ENCODE results near the gene IPO5.
"Not testable (repeated sequence)": the region's sequence is repeated elsewhere in the genome, so short reads cannot be mapped to it uniquely, and the experiment has no call there.

IPO5 gene

GRCh38 chr13:97948041-97948440 lies 5.4 kb upstream of the IPO5 start:
- DNase-seq (ENCODE audit: low read depth in 1 of 2, low spot score in 1 of 2) = no peak

GRCh38 chr13:97949316-97949715 lies 4.2 kb upstream of the IPO5 start:
- not testable (repeated sequence) for DNase-seq (ENCODE audit: low read depth in 1 of 2, low spot score in 1 of 2)

DNA sequence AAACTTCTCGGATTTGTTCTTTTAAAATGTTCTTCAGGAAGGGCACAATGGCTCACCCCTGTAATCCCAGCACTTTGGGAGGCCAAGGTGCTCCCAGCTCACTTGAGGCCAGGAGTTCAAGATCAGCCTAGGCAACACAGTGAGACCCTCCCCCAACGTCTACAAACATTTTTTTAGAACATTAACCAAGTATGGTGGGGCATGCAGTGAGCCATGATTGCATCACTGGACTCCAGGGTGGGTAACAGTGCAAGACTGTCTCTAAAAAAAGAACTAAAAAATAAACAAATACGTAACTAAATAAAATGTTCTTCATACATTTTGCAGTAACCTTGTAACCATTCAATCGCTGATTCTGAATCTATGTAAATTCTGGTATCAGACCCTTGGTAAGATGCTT lies 2.1 kb upstream of the IPO5 start:
- DNase-seq (ENCODE audit: low read depth in 1 of 2, low spot score in 1 of 2) = no peak

DNA sequence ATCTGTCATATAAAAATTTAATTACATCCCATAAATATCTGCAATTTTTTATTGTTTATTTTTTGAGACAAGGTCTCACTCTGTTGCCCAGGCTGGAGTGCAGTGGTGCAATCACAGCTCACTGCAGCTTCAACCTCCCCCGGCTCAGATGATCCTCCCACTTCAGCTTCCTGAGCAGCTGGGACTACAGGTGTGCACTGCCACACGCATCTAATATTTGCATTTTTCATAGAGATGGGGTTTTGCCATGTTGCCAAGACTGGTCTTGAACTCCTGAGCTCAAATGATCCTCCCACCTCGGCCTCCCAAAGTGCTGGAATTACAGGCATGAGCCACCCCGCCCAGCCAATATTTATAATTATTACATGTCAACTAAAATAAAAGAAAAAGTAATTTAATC lies 644 bp upstream of the IPO5 start:
- DNase-seq (ENCODE audit: low read depth in 1 of 2, low spot score in 1 of 2) = not testable (repeated sequence)

- no peak for DNase-seq (ENCODE audit: low read depth in 1 of 2, low spot score in 1 of 2)
Measured at GRCh38 chr13:97961340-97961739, 7.9 kb downstream of the IPO5 start.

- DNase-seq (ENCODE audit: low read depth in 1 of 2, low spot score in 1 of 2) = no peak
Measured at GRCh38 chr13:97962887-97963286, 9.4 kb downstream of the IPO5 start.

DNA sequence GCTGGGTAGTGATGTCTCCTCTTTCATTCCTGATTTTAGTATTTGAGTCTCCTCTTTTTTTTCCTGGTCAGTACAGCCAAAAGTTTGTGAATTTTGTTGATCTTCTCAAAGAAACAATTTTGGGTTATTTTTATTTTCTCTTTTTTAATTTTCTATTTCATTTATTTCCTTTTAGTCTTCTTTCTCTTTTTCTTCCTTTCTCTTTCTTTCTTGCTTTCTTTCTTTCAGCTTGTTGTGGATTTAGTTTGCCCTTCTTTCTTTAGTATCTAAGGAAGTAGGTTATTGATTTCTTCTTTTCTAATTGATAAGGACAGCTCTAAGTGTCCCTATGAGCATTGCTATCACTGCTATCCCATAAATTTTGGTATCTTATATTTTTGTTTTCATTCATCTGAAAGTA lies 13.8 kb downstream of the IPO5 start:
- no peak for DNase-seq (ENCODE audit: low read depth in 1 of 2, low spot score in 1 of 2)

DNA sequence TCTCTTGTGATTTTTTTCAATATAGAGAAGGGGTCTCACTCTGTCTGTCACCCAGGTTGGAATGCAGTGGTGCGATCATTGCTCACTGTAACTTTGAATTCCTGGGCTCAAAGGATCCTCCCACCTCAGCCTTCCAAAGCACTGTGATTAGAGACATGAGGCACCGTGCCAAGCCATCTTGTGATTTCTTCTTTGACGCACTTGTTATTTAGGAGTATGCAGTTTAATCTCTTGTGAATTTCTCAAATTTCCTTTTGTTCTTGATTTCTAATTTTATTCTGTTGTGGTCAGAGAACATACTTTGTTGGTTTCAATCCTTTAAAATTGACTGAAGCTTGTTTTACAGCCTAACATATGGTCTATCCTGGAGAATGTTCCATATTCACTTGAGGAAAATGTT lies 14.5 kb downstream of the IPO5 start:
- no peak for DNase-seq (ENCODE audit: low read depth in 1 of 2, low spot score in 1 of 2)

DNA sequence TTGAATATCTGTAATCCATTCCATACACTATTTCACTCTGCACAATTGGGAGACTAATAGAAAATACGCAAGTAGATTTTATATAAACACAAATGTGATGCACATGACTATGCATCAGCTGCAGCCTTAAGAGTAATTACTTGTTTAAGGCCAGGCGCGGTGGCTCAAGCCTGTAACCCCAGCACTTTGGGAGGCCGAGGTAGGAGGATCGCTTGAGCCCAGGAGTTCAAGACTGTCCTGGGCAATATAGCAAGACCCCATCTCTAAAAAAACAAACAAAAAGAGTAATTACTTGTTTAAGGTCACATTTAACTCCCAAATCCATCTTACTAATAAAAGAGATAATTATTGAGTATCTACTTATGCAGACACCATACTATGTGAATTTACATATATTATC lies 18.0 kb downstream of the IPO5 start:
- DNase-seq (ENCODE audit: low read depth in 1 of 2, low spot score in 1 of 2) = no peak

DNA sequence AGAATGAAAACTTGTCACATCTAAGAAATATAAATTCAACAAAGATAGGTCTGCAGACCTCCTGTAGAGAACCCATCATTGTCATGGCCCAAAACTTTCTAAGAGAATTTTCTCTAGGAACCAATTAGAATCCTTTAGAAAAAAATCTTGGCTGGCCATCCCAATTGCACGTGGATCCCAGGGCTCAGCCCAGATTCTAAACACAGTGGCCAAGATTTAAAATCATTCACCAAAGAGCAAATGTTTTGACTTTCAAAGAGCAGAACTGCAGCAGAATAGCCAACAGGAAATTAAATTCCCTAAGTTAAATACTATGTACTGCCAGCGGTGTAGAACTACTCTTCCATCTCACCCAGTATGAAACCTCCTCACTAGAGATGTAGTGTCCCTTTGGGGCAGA lies 21.3 kb downstream of the IPO5 start:
- no peak for DNase-seq (ENCODE audit: low read depth in 1 of 2, low spot score in 1 of 2)

DNA sequence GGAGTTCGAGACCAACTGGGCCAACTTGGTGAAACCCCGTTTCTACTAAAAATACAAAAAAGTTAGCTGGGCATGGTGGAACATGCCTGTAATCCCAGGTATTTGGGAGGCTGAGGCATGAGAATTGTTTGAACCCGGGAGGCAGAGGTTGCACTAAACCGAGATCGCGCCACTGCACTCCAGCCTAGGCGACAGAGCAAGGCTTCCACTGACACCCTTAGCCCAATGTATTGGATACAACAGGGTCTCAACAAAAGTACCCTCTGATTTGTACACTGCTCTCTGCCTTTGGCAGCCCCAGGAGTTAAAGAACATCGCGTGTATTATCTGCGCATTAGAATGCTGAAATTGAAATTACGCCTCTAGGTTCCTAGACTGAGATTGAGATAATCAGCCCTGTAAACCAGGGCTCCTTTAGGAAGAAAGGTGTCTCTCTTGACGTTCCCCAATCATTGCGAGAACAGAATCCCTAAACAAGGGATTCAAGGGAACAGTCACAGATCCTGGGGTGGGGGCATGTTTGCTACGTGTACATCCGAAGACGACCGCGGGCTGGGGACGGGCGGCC lies 21.9 kb downstream of the IPO5 start:
- peak in 1 of 2 donors; percentile 13 for DNase-seq (ENCODE audit: low read depth in 1 of 2, low spot score in 1 of 2)

DNA sequence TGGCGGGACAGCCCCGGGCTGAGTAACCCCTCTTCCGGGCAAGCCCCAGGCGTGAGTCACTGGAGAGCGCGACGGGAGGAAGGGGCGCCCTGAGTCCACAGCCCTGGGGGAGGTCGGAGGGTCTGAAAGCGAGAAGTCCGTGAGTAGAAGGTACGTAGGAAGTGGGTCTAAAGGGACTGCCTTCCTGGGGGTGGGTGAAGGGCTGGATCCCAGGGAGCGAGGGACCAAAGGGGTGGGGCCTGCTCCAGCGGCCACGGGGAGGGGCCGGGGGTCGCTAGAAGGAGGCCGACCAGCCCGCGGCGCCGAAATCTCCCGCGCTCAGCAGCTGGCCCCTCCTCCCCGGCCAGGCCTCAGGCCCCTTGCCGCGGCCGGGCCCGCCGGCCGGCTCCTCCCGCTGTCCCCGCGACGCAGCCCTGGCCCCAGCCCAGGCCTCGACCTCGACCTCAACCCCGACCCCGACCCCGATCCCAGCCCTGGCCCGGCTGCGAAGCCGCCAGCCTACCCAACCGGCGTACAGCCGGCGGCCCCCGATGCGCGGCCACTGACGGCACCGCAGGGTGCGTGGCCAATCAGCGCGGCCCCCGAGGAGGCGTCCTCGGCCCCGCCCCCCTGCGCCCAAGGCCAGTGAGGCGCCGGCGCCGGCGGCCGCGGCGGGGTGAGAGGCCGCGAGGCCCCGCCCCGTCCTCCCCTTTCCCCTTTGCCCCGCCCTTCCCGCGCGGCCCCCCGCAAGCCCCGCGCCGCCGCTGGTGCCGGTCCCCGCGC lies 22.6 kb downstream of the IPO5 start:
- peak; percentile 70 to 84 for DNase-seq (ENCODE audit: low read depth in 1 of 2, low spot score in 1 of 2)

DNA sequence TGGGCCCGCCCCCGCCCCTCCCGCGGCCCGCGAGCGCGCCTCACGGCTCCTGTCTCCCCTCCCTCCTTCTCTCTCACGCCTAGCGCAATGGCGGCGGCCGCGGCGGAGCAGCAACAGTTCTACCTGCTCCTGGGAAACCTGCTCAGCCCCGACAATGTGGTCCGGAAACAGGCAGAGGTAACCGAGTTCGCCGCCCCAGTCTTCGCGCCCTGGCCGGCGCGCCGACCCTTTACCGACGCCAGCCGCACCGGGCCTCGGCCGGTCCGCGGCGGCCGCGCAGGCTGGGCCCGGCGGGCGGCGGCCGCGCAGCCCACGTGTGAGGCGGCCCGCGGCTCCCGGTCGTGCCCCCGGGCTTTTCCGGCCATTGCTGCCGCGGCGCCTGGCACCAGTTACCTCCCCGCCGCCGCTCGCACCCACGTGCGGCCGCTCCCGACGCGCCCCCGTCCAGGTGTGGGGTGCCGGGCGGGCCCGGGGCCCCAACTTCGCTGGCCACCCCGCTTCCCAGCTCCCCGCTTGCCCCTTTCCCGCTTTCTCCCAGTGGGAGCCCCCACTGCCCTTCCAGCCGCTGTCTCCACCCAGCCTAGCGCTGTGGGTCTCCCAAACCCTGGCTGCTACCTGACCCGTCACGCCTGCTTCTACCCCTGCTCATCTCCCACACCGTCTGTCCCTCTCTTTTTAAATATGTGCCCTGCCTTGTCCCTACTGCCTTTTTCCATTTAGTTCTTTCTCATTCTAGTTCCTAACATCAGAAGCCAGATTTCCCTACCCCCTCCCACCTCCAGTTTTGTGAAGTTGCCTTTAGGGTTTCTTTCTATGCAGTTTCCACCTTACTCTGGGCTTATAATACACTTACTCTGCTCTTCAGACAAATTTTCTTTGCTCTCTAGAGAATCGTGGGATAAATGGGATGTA lies 23.4 kb downstream of the IPO5 start:
- no peak for DNase-seq (ENCODE audit: low read depth in 1 of 2, low spot score in 1 of 2)

DNA sequence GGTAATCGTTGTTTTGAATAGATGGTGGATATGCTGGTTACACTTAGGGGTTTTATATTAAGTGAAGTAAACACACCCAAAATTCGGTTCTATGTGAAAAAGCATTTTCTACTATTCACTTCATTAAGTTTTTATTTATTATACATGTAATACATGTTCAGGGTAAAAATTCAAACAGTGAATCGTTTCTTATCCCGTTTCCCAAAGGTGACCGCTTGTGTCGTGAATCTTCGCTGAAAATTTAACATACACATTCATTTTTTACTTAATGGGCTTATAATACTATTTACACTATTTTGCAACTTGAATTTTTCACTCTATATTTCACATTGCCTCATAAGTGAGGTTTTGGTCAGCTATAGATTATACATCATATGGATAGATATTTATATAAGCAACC lies 24.5 kb downstream of the IPO5 start:
- DNase-seq (ENCODE audit: low read depth in 1 of 2, low spot score in 1 of 2) = no peak

DNA sequence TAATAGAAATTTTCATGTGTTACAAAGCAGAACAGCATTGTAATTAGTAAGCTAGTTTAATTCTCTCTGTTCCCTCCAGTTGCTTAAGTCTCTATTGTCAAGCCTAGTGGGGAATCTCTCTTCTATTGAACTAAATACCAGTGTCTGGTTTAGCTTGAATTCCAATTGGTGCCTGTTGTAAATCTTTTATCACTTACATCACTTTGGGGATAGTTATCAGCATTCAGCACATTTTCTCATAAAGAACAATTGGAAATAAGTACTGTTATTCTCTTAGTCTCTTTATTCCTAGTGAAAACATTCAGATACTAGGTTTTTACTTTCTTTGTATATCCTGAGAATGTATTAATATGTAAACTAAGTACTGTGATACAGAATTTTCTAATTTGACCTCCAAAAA lies 25.2 kb downstream of the IPO5 start:
- DNase-seq (ENCODE audit: low read depth in 1 of 2, low spot score in 1 of 2) = no peak

DNA sequence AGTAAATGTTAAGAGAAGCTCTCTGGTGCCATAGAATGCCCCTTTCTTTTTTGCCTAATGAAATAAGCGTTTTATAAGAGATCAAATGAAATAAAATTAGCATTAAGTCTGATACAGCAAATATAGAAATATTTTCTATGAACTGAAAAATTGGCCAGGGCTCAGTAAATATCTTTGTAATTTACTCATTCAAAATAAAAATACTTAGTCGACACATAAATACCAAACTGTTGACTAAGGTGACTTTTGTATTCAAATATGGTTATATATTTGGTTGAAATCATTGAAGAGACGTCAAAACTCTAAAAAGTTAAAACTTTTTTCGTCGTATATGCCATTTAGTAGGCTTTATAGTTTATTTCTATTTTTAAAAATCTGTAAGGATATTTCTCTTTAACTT lies 25.6 kb downstream of the IPO5 start:
- DNase-seq (ENCODE audit: low read depth in 1 of 2, low spot score in 1 of 2) = no peak

DNA sequence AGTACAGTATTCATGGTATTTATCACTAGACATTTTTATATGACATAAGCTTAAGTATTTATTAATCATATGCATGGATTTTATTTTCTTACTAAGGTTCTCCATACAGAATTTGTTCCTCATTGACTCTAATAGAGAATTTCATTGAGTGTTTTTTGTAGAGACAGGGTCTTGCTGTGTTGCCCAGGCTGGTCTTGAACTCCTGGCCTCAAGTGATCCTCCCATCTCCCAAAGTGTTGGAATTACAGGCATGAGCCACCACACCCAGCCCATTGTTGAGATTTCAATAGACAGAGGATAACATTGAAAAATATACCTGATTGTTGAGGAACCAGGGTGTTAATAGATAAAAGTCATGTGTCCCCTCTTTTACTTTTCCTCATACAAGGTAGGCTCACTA lies 26.1 kb downstream of the IPO5 start:
- no peak for DNase-seq (ENCODE audit: low read depth in 1 of 2, low spot score in 1 of 2)

DNA sequence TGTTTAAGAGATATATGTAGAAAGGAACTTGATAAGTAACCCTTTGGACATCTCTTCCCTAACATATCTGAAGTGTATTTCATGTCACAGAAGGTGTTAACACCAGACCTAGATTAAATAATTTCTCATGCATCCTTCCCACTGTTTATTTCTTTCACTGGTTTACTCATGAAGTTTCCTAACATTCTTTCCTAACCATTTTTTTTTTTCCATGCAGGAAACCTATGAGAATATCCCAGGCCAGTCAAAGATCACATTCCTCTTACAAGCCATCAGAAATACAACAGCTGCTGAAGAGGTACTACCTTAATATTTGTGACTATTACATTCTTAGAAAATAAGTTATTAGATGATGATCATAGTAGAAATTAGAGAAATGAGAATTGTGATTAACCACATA lies 28.8 kb downstream of the IPO5 start:
- no peak for DNase-seq (ENCODE audit: low read depth in 1 of 2, low spot score in 1 of 2)

- DNase-seq (ENCODE audit: low read depth in 1 of 2, low spot score in 1 of 2) = no peak
Measured at GRCh38 chr13:97986835-97987234, 33.4 kb downstream of the IPO5 start.

- DNase-seq (ENCODE audit: low read depth in 1 of 2, low spot score in 1 of 2) = no peak
Measured at GRCh38 chr13:97999653-98000052, 46.2 kb downstream of the IPO5 start.

DNA sequence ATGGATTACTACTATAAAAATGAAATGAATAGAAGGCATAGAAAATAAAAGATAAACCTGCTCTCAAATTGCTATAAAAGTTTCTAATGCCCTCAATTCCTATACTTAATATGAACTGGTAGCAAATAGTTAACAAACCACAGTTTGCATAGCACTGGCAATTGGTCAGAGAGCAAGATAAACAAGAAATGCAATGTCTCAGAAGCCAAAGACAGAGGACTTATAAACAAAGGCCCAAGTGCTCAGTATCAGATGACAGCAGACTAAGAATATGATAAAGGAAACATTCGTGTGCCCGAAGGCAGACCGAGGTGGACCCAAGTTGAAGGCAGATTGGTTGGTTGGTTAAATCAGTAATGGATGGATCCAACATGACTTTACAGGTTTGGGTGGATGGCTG lies 50.6 kb downstream of the IPO5 start:
- DNase-seq (ENCODE audit: low read depth in 1 of 2, low spot score in 1 of 2) = no peak

DNA sequence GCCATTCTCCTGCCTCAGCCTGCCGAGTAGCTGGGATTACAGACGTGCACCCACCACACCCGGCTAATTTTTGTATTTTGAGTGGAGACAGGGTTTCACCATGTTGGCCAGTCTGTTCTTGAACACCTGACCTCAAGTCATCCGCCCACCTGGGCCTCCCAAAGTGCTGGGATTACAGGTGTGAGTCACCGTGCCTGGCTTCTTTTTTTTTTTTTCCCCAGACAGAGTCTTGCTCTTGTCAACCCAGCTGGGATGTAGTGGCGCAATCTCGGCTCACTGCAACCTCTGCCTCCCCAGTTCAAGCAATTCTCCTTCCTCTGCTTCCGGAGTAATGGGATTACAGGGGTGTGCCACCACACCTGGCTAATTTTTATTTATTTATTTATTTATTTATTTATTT lies 51.5 kb downstream of the IPO5 start:
- DNase-seq (ENCODE audit: low read depth in 1 of 2, low spot score in 1 of 2) = not testable (repeated sequence)
